ENCODE data around the gene NKX3-2.

The NKX3-2 gene

GRCh38 chr4:13523591-13524503 is 20.5 kb downstream of the NKX3-2 start:
- Histone ChIP-seq H3K9me3 (peaks cover 12% of the 10 kb centered on the region), H3K4me1 (ENCODE audit: control insufficient read depth in 1 of 2, insufficient read depth in 1 of 2, low read depth in 1 of 2, low read length in 1 of 2) (peaks cover 13 to 15% of the 10 kb centered on the region in 2 experiments), H3K27ac (no peak overlapping the region), H3K27me3 (peaks cover 100% of the 10 kb centered on the region), H3K4me3 (ENCODE audit: low read depth in 1 of 2, low read length in 1 of 2) (no peak overlapping the region), H3K36me3 (no peaks in the 10 kb centered on the region)
- no peak for TF ChIP-seq CTCF (IDR thresholded peaks at IDR 0.05)

- Histone ChIP-seq H3K4me3 (ENCODE audit: low read depth in 1 of 2, low read length in 1 of 2) (no peak overlapping the region), H3K27ac (no peak overlapping the region), H3K36me3 (no peaks in the 10 kb centered on the region), H3K4me1 (ENCODE audit: control insufficient read depth in 1 of 2, insufficient read depth in 1 of 2, low read depth in 1 of 2, low read length in 1 of 2) (peaks cover 5 to 8% of the 10 kb centered on the region in 2 experiments), H3K9me3 (peaks cover 12% of the 10 kb centered on the region), H3K27me3 (peaks cover 100% of the 10 kb centered on the region)
- TF ChIP-seq CTCF (IDR thresholded peaks at IDR 0.05): no peak
Observed at GRCh38 chr4:13523105-13523477, 21.2 kb downstream of the NKX3-2 start.

- no peak overlapping the region for H3K4me3 ChIP-seq (ENCODE audit: low read depth in 1 of 2, low read length in 1 of 2)
- no peak for TF ChIP-seq CTCF (IDR thresholded peaks at IDR 0.05)
- peaks cover under 1 to 2% of the 10 kb centered on the region in 2 experiments for H3K4me1 ChIP-seq (ENCODE audit: control insufficient read depth in 1 of 2, insufficient read depth in 1 of 2, low read depth in 1 of 2, low read length in 1 of 2)
- H3K36me3 ChIP-seq: no peaks in the 10 kb centered on the region
- H3K27me3 ChIP-seq: peaks cover 100% of the 10 kb centered on the region
- H3K9me3 ChIP-seq: peaks cover 12% of the 10 kb centered on the region
- no peak overlapping the region for H3K27ac ChIP-seq
Observed at GRCh38 chr4:13522282-13523104, 21.8 kb downstream of the NKX3-2 start.

- H3K4me3 ChIP-seq (ENCODE audit: low read depth in 1 of 2, low read length in 1 of 2): no peak overlapping the region
- TF ChIP-seq CTCF (IDR thresholded peaks at IDR 0.05): no peak
- no peaks in the 10 kb centered on the region for H3K36me3 ChIP-seq
- peaks cover 12% of the 10 kb centered on the region for H3K9me3 ChIP-seq
- H3K27me3 ChIP-seq: peaks cover 100% of the 10 kb centered on the region
- H3K27ac ChIP-seq: no peak overlapping the region
- H3K4me1 ChIP-seq (ENCODE audit: control insufficient read depth in 1 of 2, insufficient read depth in 1 of 2, low read depth in 1 of 2, low read length in 1 of 2): no peaks in the 10 kb centered on the region
Observed at GRCh38 chr4:13521047-13521446, 23.3 kb downstream of the NKX3-2 start.

- peaks cover 100% of the 10 kb centered on the region for H3K27me3 ChIP-seq
- H3K9me3 ChIP-seq: no peaks in the 10 kb centered on the region
- no peak overlapping the region for H3K27ac ChIP-seq
- H3K4me1 ChIP-seq (ENCODE audit: control insufficient read depth in 1 of 2, insufficient read depth in 1 of 2, low read depth in 1 of 2, low read length in 1 of 2): no peaks in the 10 kb centered on the region
- no peaks in the 10 kb centered on the region for H3K36me3 ChIP-seq
- H3K4me3 ChIP-seq (ENCODE audit: low read depth in 1 of 2, low read length in 1 of 2): no peak overlapping the region
- TF ChIP-seq CTCF (IDR thresholded peaks at IDR 0.05): no peak
Observed at GRCh38 chr4:13516315-13516860, 27.9 kb downstream of the NKX3-2 start.
